HepG2 (cell line): ENCODE measurements around the gene UNKL. TPM values are rescaled to one million over a fixed set of nuclear protein-coding genes. Genes with fewer than 3 reads are reported as not detected.

ENCODE experiments used
- ARID4A ChIP-seq: sonication (generic); formaldehyde crosslinking; IDR thresholded peaks from 2 replicates; pipeline ENCODE4 v1.5.0; 2020; ENCODE audit warnings: mild to moderate bottlenecking, missing genetic modification reagents, borderline replicate concordance
- ATF1 ChIP-seq: IDR thresholded peaks from 2 replicates; pipeline ENCODE4 v1.6.1; 2016; ENCODE audit warnings: mild to moderate bottlenecking, control low read depth
- HNF1B ChIP-seq: sonication (generic); formaldehyde crosslinking; IDR thresholded peaks from 2 replicates; pipeline ENCODE4 v1.5.1; 2020; ENCODE audit warnings: mild to moderate bottlenecking, moderate library complexity, missing genetic modification reagents
- ISL2 ChIP-seq: sonication (generic); formaldehyde crosslinking; IDR thresholded peaks from 2 replicates; pipeline ENCODE4 v1.5.0; 2020; ENCODE audit warnings: missing genetic modification reagents
- KAT8 ChIP-seq: IDR thresholded peaks from 2 replicates; pipeline ENCODE4 v1.6.1; 2016; ENCODE audit warnings: missing genetic modification reagents, missing compliant biosample characterization
- KLF16 ChIP-seq, 2 experiments: sonication (generic) in 1 of 2; formaldehyde crosslinking in 1 of 2; IDR thresholded peaks; 2 replicates each; pipeline versions ENCODE4 v1.6.1 to v1.8.0; 2016 to 2023; ENCODE audit warnings: missing genetic modification reagents in 2 of 2, missing compliant biosample characterization in 1 of 2
- MEF2D ChIP-seq: sonication (generic); formaldehyde crosslinking; IDR thresholded peaks from 2 replicates; pipeline ENCODE4 v1.5.1; 2020; ENCODE audit warnings: mild to moderate bottlenecking, missing genetic modification reagents
- MXD1 ChIP-seq: sonication (generic); formaldehyde crosslinking; IDR thresholded peaks from 2 replicates; pipeline ENCODE4 v1.4.0; 2020; ENCODE audit warnings: mild to moderate bottlenecking, missing genetic modification reagents
- NFIC ChIP-seq: IDR thresholded peaks from 2 replicates; pipeline ENCODE4 v1.6.1; 2012; ENCODE audit warnings: mild to moderate bottlenecking, low read length, inconsistent platforms
- RAD21 ChIP-seq: fragments of 450-650 bp; formaldehyde crosslinking; IDR thresholded peaks from 2 replicates; pipeline ENCODE4 v1.5.0; 2020; ENCODE audit warnings: mild to moderate bottlenecking
- RFX1 ChIP-seq: fragments of 450-650 bp; IDR thresholded peaks from 2 replicates; pipeline ENCODE4 v1.6.1; 2017
- TFAP4 ChIP-seq: sonication (generic); IDR thresholded peaks from 2 replicates; pipeline ENCODE4 v1.6.1; 2016; ENCODE audit warnings: low read depth, borderline replicate concordance
- TIGD3 ChIP-seq: sonication (generic); formaldehyde crosslinking; IDR thresholded peaks from 2 replicates; pipeline ENCODE4 v1.5.1; 2020; ENCODE audit warnings: mild to moderate bottlenecking, missing genetic modification reagents, borderline replicate concordance
- XBP1 ChIP-seq: sonication (generic); formaldehyde crosslinking; IDR thresholded peaks from 2 replicates; pipeline ENCODE4 v1.5.0; 2020; ENCODE audit warnings: missing genetic modification reagents
- ZBTB14 ChIP-seq: sonication (generic); formaldehyde crosslinking; IDR thresholded peaks from 2 replicates; pipeline ENCODE4 v1.4.0; 2020; ENCODE audit warnings: missing genetic modification reagents
- ZBTB34 ChIP-seq: sonication (generic); formaldehyde crosslinking; IDR thresholded peaks from 2 replicates; pipeline ENCODE4 v1.8.0; 2022; ENCODE audit warnings: mild to moderate bottlenecking, missing genetic modification reagents
- ZFP1 ChIP-seq: IDR thresholded peaks from 2 replicates; pipeline ENCODE4 v1.6.1; 2016
- ZNF501 ChIP-seq: sonication (generic); formaldehyde crosslinking; IDR thresholded peaks from 2 replicates; pipeline ENCODE4 v1.5.1; 2020; ENCODE audit warnings: mild to moderate bottlenecking, moderate library complexity, missing genetic modification reagents
- polyA plus RNA-seq, 8 experiments: library from polyadenylated mRNA; depleted of rRNA in 3 of 8; stranded (reverse) in 7 of 8; unstranded in 1 of 8; fragments of >200 nt; fragmentation: Illumina TruSeq in 4 of 8; extraction: Trizol in 4 of 8; gene quantifications; 2 replicates each; pipeline versions ENCODE4 v1.2.1 to v1.2.3, GENCODE V29; 2011 to 2016; ENCODE audit warnings: low read depth in 4 of 8, missing spikeins in 1 of 8, mixed read lengths in 1 of 8; ENCODE audit not compliant: insufficient read depth in 1 of 8
- total RNA-seq, 5 experiments: library from RNA; depleted of rRNA; stranded (reverse); fragments of >200 nt; fragmentation: Illumina TruSeq; extraction: Trizol; gene quantifications; 2 replicates each; pipeline ENCODE4 v1.2.3, GENCODE V29; 2016; ENCODE audit warnings: low read depth in 1 of 5

The UNKL gene
- total and polyA plus RNA-seq, 2 of the 13 experiments (the other 11 are each of a cell fraction or from before 2014, with no cell fraction given): 10.4 to 17.6 TPM

- peak; percentile 97 for TF ChIP-seq ARID4A (CRISPR knock-in tag)
- TF ChIP-seq ZNF501 (CRISPR knock-in tag): no peak
- no peak for TF ChIP-seq TFAP4
- peak; percentile 98 for TF ChIP-seq KAT8 (CRISPR knock-in tag)
- TF ChIP-seq MXD1: no peak
- TF ChIP-seq RFX1: no peak
- TF ChIP-seq ZFP1: no peak
- peak; percentile 58 for TF ChIP-seq ZBTB14
- no peak for TF ChIP-seq MEF2D (CRISPR knock-in tag)
- TF ChIP-seq TIGD3 (CRISPR knock-in tag): no peak
- peak; percentile 54 for TF ChIP-seq RAD21 (CRISPR knock-in tag)
- 0 out of 2 replicates have a peak, but pooled peaks have one; percentile 21 for TF ChIP-seq ZBTB34 (CRISPR knock-in tag)
- TF ChIP-seq HNF1B (CRISPR knock-in tag): no peak
- TF ChIP-seq ATF1: no peak
- TF ChIP-seq XBP1 (CRISPR knock-in tag): no peak
- TF ChIP-seq KLF16 (CRISPR knock-in tag; IDR thresholded peaks at IDR 0.05): 0 out of 4 replicates have a peak, but pooled peaks of 1 of the 2 experiments have one; percentile 45
- no peak; the same call in 1 of the 2 replicates for TF ChIP-seq NFIC
- 0 out of 2 replicates have a peak, but pooled peaks have one; percentile 37 for TF ChIP-seq ISL2
Measured at GRCh38 chr16:1351582-1352362, 62.7 kb downstream of the UNKL start, which contains the start of the genes GNPTG and TSR3 (continued).
